GM23338 (cell line): ENCODE measurements around the gene TRIOBP. TPM values are rescaled to one million over a fixed set of nuclear protein-coding genes. Genes with fewer than 3 reads are reported as not detected.

ENCODE experiments used
- ATAC-seq: fragments of 200-7000 bp; cut with Tn5 transposase; 3 replicates; pipeline ENCODE4 v1.9.1; 2020
- DNase-seq: peaks from one replicate; pipeline ENCODE4 v3.0.0-alpha.2; 2015; ENCODE audit warnings: low spot score
- H2AFZ ChIP-seq: fragments of 200-600 bp; sonication (generic); 2 replicates; pipeline ENCODE4 v1.8.0; 2016; ENCODE audit warnings: antibody characterized with exemption, mild to moderate bottlenecking, moderate library complexity
- H3F3A ChIP-seq: fragments of 200-600 bp; sonication (generic); replicated peaks from 2 replicates; pipeline ENCODE4 v1.8.0; 2017; ENCODE audit warnings: antibody characterized with exemption, mixed run types, low read depth
- H3K27ac ChIP-seq: fragments of 200-600 bp; sonication (generic); 2 replicates; pipeline ENCODE4 v1.6.1; 2016; ENCODE audit warnings: low read depth
- H3K27me3 ChIP-seq: fragments of 200-600 bp; sonication (generic); 2 replicates; pipeline ENCODE4 v1.8.0; 2016; ENCODE audit warnings: mild to moderate bottlenecking, mixed run types, moderate library complexity; ENCODE audit not compliant: insufficient read depth
- H3K36me3 ChIP-seq: fragments of 200-600 bp; sonication (generic); 2 replicates; pipeline ENCODE4 v1.8.0; 2016; ENCODE audit warnings: mild to moderate bottlenecking; ENCODE audit not compliant: insufficient read depth
- H3K4me1 ChIP-seq: fragments of 200-600 bp; sonication (generic); 2 replicates; pipeline ENCODE4 v1.8.0; 2016; ENCODE audit warnings: mild to moderate bottlenecking, moderate library complexity; ENCODE audit not compliant: insufficient read depth
- H3K4me2 ChIP-seq: fragments of 200-600 bp; sonication (generic); 2 replicates; pipeline ENCODE4 v1.7.1; 2017; ENCODE audit warnings: mixed run types
- H3K4me3 ChIP-seq: fragments of 200-600 bp; sonication (generic); 2 replicates; pipeline ENCODE4 v1.6.1; 2016; ENCODE audit warnings: mixed run types
- H3K79me2 ChIP-seq: fragments of 200-600 bp; sonication (generic); replicated peaks from 2 replicates; pipeline ENCODE4 v1.8.0; 2017; ENCODE audit warnings: mild to moderate bottlenecking; ENCODE audit not compliant: insufficient read depth
- H3K9me2 ChIP-seq: fragments of 200-600 bp; sonication (generic); 2 replicates; pipeline ENCODE4 v1.8.0; 2017; ENCODE audit not compliant: insufficient read depth
- H4K20me1 ChIP-seq: fragments of 200-600 bp; sonication (generic); replicated peaks from 2 replicates; pipeline ENCODE4 v1.8.0; 2017; ENCODE audit warnings: mild to moderate bottlenecking; ENCODE audit not compliant: insufficient read depth
- H3K27ac Mint-ChIP-seq: 2 replicates; pipeline ENCODE4 v1.8.0; 2020; ENCODE audit warnings: inconsistent platforms, mild to moderate bottlenecking, moderate library complexity, mixed read lengths
- H3K27me3 Mint-ChIP-seq: 3 replicates; pipeline ENCODE4 v1.8.0; 2022; ENCODE audit warnings: low read depth, mild to moderate bottlenecking, moderate library complexity, mixed read lengths, inconsistent platforms; ENCODE audit not compliant: insufficient read depth, poor library complexity
- H3K36me3 Mint-ChIP-seq: 3 replicates; pipeline ENCODE4 v1.8.0; 2021; ENCODE audit warnings: low read depth, mild to moderate bottlenecking, inconsistent platforms, moderate library complexity, mixed read lengths
- H3K4me1 Mint-ChIP-seq: 3 replicates; pipeline ENCODE4 v1.8.0; 2020; ENCODE audit warnings: mild to moderate bottlenecking, inconsistent platforms, mixed read lengths
- H3K4me3 Mint-ChIP-seq: 3 replicates; pipeline ENCODE4 v1.8.0; 2021; ENCODE audit warnings: moderate library complexity, mild to moderate bottlenecking, inconsistent platforms, mixed read lengths
- H3K9me3 Mint-ChIP-seq: 3 replicates; pipeline ENCODE4 v1.8.0; 2020; ENCODE audit warnings: moderate library complexity, mild to moderate bottlenecking, inconsistent platforms, mixed read lengths
- CREB1 ChIP-seq: fragments of 250-450 bp; sonication (Bioruptor Pico); IDR thresholded peaks from 2 replicates; pipeline ENCODE4 v1.5.0; 2020; ENCODE audit warnings: low read depth, mild to moderate bottlenecking, moderate library complexity
- EZH2 ChIP-seq: fragments of 200-600 bp; sonication (generic); IDR thresholded peaks from one replicate; pipeline ENCODE4 v1.8.0; 2017; ENCODE audit warnings: antibody characterized with exemption, mild to moderate bottlenecking, low read depth; ENCODE audit not compliant: unreplicated experiment
- EZH2phosphoT487 ChIP-seq: fragments of 200-600 bp; sonication (generic); IDR thresholded peaks from one replicate; pipeline ENCODE4 v1.8.1; 2018; ENCODE audit warnings: antibody characterized with exemption; ENCODE audit not compliant: unreplicated experiment
- NANOG ChIP-seq: IDR thresholded peaks from 2 replicates; pipeline ENCODE4 v1.6.1; 2016; ENCODE audit warnings: antibody characterized with exemption, borderline replicate concordance
- POLR2AphosphoS5 ChIP-seq: IDR thresholded peaks from 2 replicates; pipeline ENCODE4 v1.6.1; 2016; ENCODE audit warnings: antibody characterized with exemption, low read depth
- ZNF114 ChIP-seq: fragments of 250-450 bp; sonication (Bioruptor Pico); IDR thresholded peaks from 2 replicates; pipeline ENCODE4 v1.5.0; 2020; ENCODE audit warnings: mild to moderate bottlenecking, moderate library complexity
- ZNF462 ChIP-seq: fragments of 250-450 bp; sonication (Bioruptor Pico); IDR thresholded peaks from 2 replicates; pipeline ENCODE4 v1.5.0; 2020; ENCODE audit warnings: mild to moderate bottlenecking, moderate library complexity
- polyA plus RNA-seq: library from polyadenylated mRNA; unstranded; fragments of >200 nt; fragmentation: Nextera tagmentation; extraction: Ambion mirVana; gene quantifications from 2 replicates; pipeline ENCODE4 v1.2.1, GENCODE V29; 2016
- total RNA-seq: library from RNA; depleted of rRNA; stranded (reverse); fragments of >200 nt; shearing (Covaris generic); gene quantifications from 2 replicates; pipeline ENCODE4 v1.2.3, GENCODE V29; 2014
- TF ChIP-seq, protein P1 (sequence below), 2 experiments: fragments of 200-600 bp in 1 of 2; sonication (generic) in 1 of 2; conservative IDR thresholded peaks; 2 replicates each; pipeline versions ENCODE4 v1.5.1 to v1.6.1; 2016 to 2017; ENCODE audit warnings: antibody characterized with exemption in 2 of 2, low read depth in 2 of 2, mild to moderate bottlenecking in 2 of 2, moderate library complexity in 1 of 2
- TF ChIP-seq, protein P2 (sequence below): IDR thresholded peaks from 2 replicates; pipeline ENCODE4 v1.6.1; 2016; ENCODE audit warnings: antibody characterized with exemption

TRIOBP gene
- total and polyA plus RNA-seq, 2 experiments from 2014 or later = 21.4 to 48.4 TPM

GRCh38 chr22:37817705-37818408 lies 121.0 kb downstream of the TRIOBP start:
- peak; percentile 68 for ATAC-seq
- Histone ChIP-seq H3K9me2 (no peaks in the 10 kb centered on the region), H3K4me2 (peak overlapping the region; percentile 88), H3K27me3 (peaks cover 32% of the 10 kb centered on the region), H3K27ac (peak overlapping the region; percentile 96), H3K4me3 (peak overlapping the region; percentile 59), H3K79me2 (no peaks in the 10 kb centered on the region), H2AFZ (peak overlapping the region; percentile 96), H3F3A (peaks cover 19% of the 10 kb centered on the region), H3K36me3 (peaks cover 4% of the 10 kb centered on the region; the same call in 1 of the 2 replicates), H4K20me1 (no peaks in the 10 kb centered on the region; the same call in 1 of the 2 replicates), H3K4me1 (peaks cover 18% of the 10 kb centered on the region)
- DNase-seq = peak; percentile 90
- Mint-ChIP-seq H3K4me1 (peaks cover 29% of the 10 kb centered on the region), H3K9me3 (no peaks in the 10 kb centered on the region; the same call in 2 of the 3 replicates), H3K27ac (peak overlapping the region; percentile 97), H3K27me3 (peaks cover 38% of the 10 kb centered on the region), H3K4me3 (peak overlapping the region; percentile 73), H3K36me3 (peaks cover 18% of the 10 kb centered on the region)
- TF ChIP-seq, protein P1, sequence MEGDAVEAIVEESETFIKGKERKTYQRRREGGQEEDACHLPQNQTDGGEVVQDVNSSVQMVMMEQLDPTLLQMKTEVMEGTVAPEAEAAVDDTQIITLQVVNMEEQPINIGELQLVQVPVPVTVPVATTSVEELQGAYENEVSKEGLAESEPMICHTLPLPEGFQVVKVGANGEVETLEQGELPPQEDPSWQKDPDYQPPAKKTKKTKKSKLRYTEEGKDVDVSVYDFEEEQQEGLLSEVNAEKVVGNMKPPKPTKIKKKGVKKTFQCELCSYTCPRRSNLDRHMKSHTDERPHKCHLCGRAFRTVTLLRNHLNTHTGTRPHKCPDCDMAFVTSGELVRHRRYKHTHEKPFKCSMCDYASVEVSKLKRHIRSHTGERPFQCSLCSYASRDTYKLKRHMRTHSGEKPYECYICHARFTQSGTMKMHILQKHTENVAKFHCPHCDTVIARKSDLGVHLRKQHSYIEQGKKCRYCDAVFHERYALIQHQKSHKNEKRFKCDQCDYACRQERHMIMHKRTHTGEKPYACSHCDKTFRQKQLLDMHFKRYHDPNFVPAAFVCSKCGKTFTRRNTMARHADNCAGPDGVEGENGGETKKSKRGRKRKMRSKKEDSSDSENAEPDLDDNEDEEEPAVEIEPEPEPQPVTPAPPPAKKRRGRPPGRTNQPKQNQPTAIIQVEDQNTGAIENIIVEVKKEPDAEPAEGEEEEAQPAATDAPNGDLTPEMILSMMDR (conservative IDR thresholded peaks at IDR 0.05; ENCODE audit: low read depth in 2 of 2) = peak; percentile 87 to 99
- peak; percentile 74; the same call in 1 of the 2 replicates for TF ChIP-seq POLR2AphosphoS5
- TF ChIP-seq, protein P2, sequence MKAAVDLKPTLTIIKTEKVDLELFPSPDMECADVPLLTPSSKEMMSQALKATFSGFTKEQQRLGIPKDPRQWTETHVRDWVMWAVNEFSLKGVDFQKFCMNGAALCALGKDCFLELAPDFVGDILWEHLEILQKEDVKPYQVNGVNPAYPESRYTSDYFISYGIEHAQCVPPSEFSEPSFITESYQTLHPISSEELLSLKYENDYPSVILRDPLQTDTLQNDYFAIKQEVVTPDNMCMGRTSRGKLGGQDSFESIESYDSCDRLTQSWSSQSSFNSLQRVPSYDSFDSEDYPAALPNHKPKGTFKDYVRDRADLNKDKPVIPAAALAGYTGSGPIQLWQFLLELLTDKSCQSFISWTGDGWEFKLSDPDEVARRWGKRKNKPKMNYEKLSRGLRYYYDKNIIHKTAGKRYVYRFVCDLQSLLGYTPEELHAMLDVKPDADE = no peak
- TF ChIP-seq ZNF114 = no peak
- TF ChIP-seq CREB1 = peak; percentile 56; the same call in 1 of the 2 replicates

DNA sequence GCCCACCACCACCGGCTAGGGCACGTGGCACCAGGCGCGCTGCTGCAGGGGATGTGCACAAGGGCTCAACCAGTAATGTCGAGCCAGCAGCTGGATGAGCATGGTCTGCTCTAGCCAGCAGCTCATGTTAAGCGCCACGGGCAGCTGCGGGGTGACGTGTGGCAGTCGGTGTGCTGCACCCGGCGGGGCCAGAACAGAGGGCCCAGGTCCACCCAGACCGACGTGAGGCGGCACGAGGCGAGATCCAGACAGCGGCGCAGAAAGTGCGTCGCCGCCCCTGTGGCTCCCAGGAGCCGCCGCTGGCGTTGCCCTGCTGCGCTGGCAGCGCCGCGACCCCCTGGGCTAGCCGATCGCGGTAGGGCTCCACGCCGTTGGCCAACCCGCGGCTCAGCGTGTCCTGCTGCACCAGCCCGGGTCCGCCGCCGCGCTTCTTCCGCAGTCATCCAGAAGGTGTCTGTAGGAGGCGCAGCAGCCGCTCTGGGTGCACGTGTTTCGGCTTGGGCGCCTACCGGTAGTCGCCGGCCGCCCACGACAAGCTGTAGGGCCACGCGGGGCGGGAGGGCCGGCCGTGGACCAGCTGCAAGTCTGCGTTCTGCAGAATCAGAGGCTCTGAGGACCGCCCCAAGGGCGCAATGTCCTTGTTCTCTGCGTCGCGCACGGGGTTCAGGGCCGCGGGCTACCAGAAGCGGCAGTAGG lies 121.7 kb downstream of the TRIOBP start:
- H4K20me1 ChIP-seq = no peaks in the 10 kb centered on the region
- Mint-ChIP-seq H3K9me3 (no peaks in the 10 kb centered on the region; the same call in 2 of the 3 replicates), H3K4me3 (peak overlapping the region; percentile 74), H3K27me3 (peaks cover 45% of the 10 kb centered on the region), H3K27ac (peak overlapping the region; percentile 97; the same call in 1 of the 2 replicates), H3K36me3 (peaks cover 14% of the 10 kb centered on the region), H3K4me1 (peaks cover 36% of the 10 kb centered on the region)
- peaks cover 19% of the 10 kb centered on the region for H3F3A ChIP-seq
- peak; percentile 77 for DNase-seq
- peak overlapping the region; percentile 88 for H3K4me2 ChIP-seq
- no peaks in the 10 kb centered on the region for H3K9me2 ChIP-seq
- peak overlapping the region; percentile 59 for H3K4me3 ChIP-seq
- peaks cover 4% of the 10 kb centered on the region; the same call in 1 of the 2 replicates for H3K36me3 ChIP-seq
- H3K27ac ChIP-seq = no peak overlapping the region
- peak; percentile 52 for ATAC-seq
- H3K79me2 ChIP-seq = no peaks in the 10 kb centered on the region
- H3K4me1 ChIP-seq = peaks cover 25% of the 10 kb centered on the region
- H3K27me3 ChIP-seq = peaks cover 39% of the 10 kb centered on the region
- H2AFZ ChIP-seq = peak overlapping the region; percentile 96
- TF ChIP-seq ZNF462 (CRISPR knock-in tag) = no peak
- 0 out of 2 replicates have a peak, but pooled peaks have one; percentile 2 for TF ChIP-seq CREB1
- no peak for TF ChIP-seq NANOG
- TF ChIP-seq EZH2phosphoT487 = no peak
- peak; percentile 31; the same call in 1 of the 2 replicates for TF ChIP-seq POLR2AphosphoS5
- TF ChIP-seq EZH2 = no peak
